HAP-1 (cell line): ENCODE data around the gene AVPR2.
A peak's percentile ranks its signal among the peaks of the same experiment; 100 is the strongest.

Experiments
- DNase-seq, 2 experiments: peaks; one replicate each; pipeline ENCODE4 v3.0.0-alpha.2; 2016 to 2020; ENCODE audit warnings: low spot score in 2 of 2
- H3K27me3 ChIP-seq: fragments of 250-450 bp; sonication (Bioruptor Pico); 2 replicates; pipeline ENCODE4 v1.5.1; 2020; ENCODE audit warnings: low read depth, mild to moderate bottlenecking, moderate library complexity
- H3K36me3 ChIP-seq: fragments of 250-450 bp; sonication (Bioruptor Pico); replicated peaks from 2 replicates; pipeline ENCODE4 v1.5.1; 2020; ENCODE audit warnings: mild to moderate bottlenecking
- H3K4me1 ChIP-seq: fragments of 250-450 bp; sonication (Bioruptor Pico); 2 replicates; pipeline ENCODE4 v1.5.1; 2020; ENCODE audit warnings: mild to moderate bottlenecking
- H3K4me3 ChIP-seq: fragments of 250-450 bp; sonication (Bioruptor Pico); 2 replicates; pipeline ENCODE4 v1.5.1; 2020; ENCODE audit warnings: mild to moderate bottlenecking, moderate library complexity
- H3K9me3 ChIP-seq: fragments of 250-450 bp; sonication (Bioruptor Pico); 2 replicates; pipeline ENCODE4 v1.5.1; 2020; ENCODE audit warnings: mild to moderate bottlenecking, moderate library complexity
- in situ Hi-C: fragments of 300-500 bp; cut with MboI; formaldehyde crosslinking; loops from 3 replicates; pipeline ENCODE4 v1.14.3; 2020; ENCODE audit warnings: low sequenced_read_pairs, inconsistent platforms, mixed read lengths

Gene AVPR2

DNA sequence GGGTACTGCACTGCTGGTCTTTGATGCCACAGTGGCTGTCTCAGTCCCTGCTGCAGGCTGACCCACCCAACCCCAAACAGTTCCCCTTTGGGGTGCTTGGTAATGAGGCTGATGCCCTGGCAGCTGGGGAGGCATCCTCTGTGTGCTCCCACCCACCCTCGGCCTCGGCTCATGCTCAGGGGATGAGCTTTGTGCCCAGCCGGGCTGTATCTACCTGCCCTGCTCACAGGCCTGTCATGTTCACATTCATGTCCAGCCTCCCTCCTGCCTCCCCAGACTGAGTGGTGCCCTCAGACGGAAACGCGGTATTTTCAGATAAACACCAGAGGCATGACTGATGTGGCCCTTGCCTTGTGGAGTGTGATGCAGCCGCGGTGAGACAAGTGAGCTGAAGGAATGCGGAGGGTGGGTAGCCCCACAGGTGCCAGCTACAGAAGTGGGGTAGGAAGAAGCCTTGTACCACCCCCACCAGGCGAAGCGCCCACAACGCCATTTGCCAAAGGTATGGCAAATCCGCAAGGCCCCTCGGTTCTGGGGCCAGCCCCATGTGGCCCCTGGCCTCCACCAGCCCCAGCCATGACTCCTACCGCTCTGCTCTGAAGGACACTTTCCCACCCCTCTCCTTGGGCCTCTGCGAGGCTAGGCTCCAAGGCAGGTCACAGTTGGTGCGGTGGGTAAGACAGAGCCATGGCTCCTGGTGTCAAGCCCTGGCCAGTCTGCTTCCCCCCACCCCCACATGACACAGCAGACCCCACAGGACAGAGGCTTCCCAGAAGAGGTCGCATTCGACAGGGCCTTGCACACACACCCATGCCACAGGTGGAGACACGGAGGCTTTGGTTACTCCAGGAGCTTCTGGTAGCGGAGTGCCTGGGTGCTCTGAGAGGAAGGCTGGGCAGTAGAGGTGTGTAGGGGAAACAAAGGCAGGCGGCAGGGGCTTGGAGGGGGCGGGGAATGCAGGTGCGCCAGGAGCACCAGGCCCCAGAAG is 41.8 kb downstream of the AVPR2 start:
- in situ Hi-C loops = no loop called here
- H3K4me1 ChIP-seq = peaks cover 7% of the 10 kb centered on the region
- H3K27me3 ChIP-seq = no peaks in the 10 kb centered on the region
- H3K36me3 ChIP-seq = peaks cover 29% of the 10 kb centered on the region
- no peaks in the 10 kb centered on the region for H3K9me3 ChIP-seq
- DNase-seq = no peak
- H3K4me3 ChIP-seq = no peak overlapping the region

DNA sequence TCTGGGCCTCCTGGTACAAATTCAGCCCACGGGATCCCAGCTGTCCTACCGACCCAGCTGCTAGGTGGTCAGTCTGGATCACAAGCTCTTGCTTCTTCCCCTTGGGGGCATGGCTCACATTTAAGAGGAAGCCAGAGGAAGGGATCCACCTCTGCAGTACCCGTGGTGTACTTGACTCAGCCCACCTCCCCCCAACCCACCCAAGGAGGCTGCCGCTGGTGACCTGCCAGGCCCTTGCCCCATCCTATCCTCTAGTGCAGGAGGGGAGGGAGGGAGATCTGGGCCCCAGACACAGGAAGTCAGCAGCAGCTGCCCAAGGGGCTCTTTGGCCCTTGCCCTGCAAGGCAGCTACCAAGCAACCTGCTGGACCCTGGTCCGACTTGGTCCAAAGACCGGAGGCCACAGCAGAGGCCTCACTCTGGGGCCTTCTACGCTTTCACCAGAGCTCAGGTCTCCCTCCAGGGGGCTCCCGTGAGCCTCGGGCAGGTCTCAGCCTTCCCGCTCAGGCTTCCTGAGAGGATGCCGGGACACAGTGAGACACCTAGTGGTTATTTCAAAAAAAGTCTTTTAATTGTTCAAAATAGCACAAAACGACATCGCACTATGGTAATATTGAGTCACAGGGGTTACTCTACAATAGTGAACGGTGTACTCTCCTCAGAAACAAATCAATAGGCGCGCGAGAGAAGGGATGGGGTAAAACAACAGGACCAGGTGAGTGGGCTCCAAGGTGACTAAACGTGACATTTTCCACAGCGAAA is 42.7 kb downstream of the AVPR2 start:
- Histone ChIP-seq H3K9me3 (no peaks in the 10 kb centered on the region), H3K4me3 (no peak overlapping the region), H3K36me3 (peaks cover 38% of the 10 kb centered on the region), H3K27me3 (no peaks in the 10 kb centered on the region), H3K4me1 (peaks cover 7% of the 10 kb centered on the region)
- peak; percentile 90 to 95 for DNase-seq
- in situ Hi-C loops = no loop called here

- in situ Hi-C loops = no loop called here
These were observed 43.6 kb downstream of the AVPR2 start for GRCh38 chrX:153948002-153948466.

DNA sequence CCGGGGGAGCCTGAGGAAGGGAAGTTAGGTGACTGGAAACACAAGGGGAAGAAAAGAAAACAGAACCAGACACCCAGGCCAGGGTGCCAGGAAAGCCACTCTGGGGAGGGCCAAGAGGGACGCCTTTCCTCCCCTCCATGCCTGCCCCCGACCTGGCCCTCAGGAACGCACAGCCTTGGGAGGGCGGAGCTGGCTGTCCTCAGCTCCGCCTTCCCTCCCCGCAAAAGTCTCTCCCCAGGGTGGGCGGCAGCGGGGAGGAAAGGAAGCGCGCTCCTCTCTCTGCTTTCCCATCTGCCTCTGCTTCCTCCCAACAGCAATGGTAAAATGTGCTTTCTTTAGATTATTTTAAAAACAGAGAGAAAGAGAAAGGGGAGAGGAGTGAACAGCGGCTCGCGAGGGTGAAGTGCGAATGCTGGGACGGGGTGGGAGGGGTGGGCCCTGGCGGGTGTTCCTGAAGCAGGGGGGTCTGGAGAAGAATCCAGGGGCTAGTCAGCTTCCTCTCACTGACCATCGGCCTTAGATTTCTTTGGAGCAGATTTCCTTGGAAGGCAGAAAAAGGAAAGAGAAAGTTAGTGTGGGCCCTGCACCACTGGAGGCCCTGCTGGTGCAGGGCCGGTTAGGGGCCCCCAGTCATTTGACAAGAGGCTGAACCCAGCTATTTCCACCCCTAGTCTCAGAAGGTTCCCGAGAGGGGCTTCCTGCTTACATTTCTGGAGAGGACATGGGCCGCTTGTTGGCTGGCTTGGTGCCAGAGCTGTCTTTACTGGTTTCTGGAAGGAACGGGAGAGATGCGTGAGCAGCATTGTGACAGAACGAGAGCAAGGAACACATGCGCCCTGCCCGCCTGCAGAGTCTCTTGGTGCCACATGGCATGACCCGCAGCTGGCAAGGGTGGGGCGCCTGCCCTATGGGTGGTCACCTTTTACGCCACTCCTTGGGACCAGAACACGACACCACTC is 44.7 kb downstream of the AVPR2 start:
- in situ Hi-C loops = no loop called here
- DNase-seq = no peak
- Histone ChIP-seq H3K9me3 (no peaks in the 10 kb centered on the region), H3K4me3 (no peak overlapping the region), H3K4me1 (peaks cover 4% of the 10 kb centered on the region), H3K36me3 (peaks cover 57% of the 10 kb centered on the region), H3K27me3 (no peaks in the 10 kb centered on the region)

More at GRCh38 chrX:153948002-153948466, 43.6 kb downstream of the AVPR2 start:
- no peaks in the 10 kb centered on the region for H3K9me3 ChIP-seq
- peaks cover 7% of the 10 kb centered on the region for H3K4me1 ChIP-seq
- no peak for DNase-seq
- peaks cover 46% of the 10 kb centered on the region for H3K36me3 ChIP-seq
- no peak overlapping the region for H3K4me3 ChIP-seq
- no peaks in the 10 kb centered on the region for H3K27me3 ChIP-seq

GRCh38 chrX:153950127-153950526 is 45.7 kb downstream of the AVPR2 start:
- peaks cover 67% of the 10 kb centered on the region for H3K36me3 ChIP-seq
- no peaks in the 10 kb centered on the region for H3K4me1 ChIP-seq
- H3K4me3 ChIP-seq = no peak overlapping the region
- no peaks in the 10 kb centered on the region for H3K27me3 ChIP-seq
- no peaks in the 10 kb centered on the region for H3K9me3 ChIP-seq
- in situ Hi-C loops = loop anchor here (10.0 kb wide), 1 partner anchor 1005 kb away; no protein-coding TSS in a partner anchor
- DNase-seq = no peak

DNA sequence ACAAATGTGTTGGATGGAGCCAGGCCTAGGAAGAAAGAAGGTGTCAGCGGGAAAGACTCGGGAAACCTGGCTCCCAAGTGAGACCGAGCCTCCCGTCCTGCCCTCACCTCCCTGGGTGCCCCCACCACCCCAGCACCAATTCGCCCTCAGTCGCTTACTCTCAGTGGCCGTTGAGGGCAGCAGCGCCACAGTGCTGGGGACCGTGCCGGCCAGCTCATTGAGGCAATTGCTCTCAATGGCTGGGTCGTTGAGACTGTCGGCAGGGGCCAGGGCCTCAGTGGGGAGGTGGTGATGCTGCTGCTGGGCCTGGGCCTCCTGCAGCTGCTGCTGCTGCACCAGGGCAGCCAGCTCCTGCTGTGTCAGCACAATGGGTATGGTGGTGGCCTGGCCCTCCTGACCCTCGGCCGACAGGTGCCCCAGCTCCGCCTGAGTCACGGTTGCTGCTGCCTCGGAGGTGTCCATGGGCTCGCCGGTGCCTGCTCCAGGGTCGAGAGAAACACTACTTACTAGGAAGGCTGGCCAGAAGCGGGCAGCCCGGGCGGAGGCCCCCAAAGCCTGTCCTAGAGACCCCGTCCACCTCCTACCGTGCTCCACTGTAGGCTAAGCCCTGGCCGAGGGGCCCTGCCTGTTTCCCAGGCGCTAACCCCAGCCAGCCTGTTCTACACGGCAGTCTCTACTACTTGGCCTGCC is 47.4 kb downstream of the AVPR2 start:
- Histone ChIP-seq H3K9me3 (no peaks in the 10 kb centered on the region), H3K4me1 (no peaks in the 10 kb centered on the region), H3K27me3 (no peaks in the 10 kb centered on the region), H3K36me3 (peaks cover 84% of the 10 kb centered on the region), H3K4me3 (no peak overlapping the region)
- no peak for DNase-seq
- in situ Hi-C loops = loop anchor here (10.0 kb wide), 1 partner anchor 1007 kb away; no protein-coding TSS in a partner anchor

GRCh38 chrX:153952373-153953026 is 48.0 kb downstream of the AVPR2 start:
- Histone ChIP-seq H3K27me3 (no peaks in the 10 kb centered on the region), H3K9me3 (no peaks in the 10 kb centered on the region), H3K36me3 (peaks cover 87% of the 10 kb centered on the region), H3K4me1 (no peaks in the 10 kb centered on the region), H3K4me3 (no peak overlapping the region)
- in situ Hi-C loops = loop anchor here (10.0 kb wide), 1 partner anchor 1008 kb away; no protein-coding TSS in a partner anchor
- no peak for DNase-seq

GRCh38 chrX:153953342-153953830 is 48.9 kb downstream of the AVPR2 start:
- Histone ChIP-seq H3K27me3 (no peaks in the 10 kb centered on the region), H3K36me3 (peaks cover 91% of the 10 kb centered on the region), H3K4me1 (no peaks in the 10 kb centered on the region), H3K9me3 (no peaks in the 10 kb centered on the region), H3K4me3 (no peak overlapping the region)
- peak; percentile 53 to 91 for DNase-seq
- in situ Hi-C loops = loop anchor here (10.0 kb wide), 1 partner anchor 1009 kb away; no protein-coding TSS in a partner anchor

GRCh38 chrX:153953892-153954557 is 49.6 kb downstream of the AVPR2 start:
- Histone ChIP-seq H3K27me3 (no peaks in the 10 kb centered on the region), H3K36me3 (peaks cover 98% of the 10 kb centered on the region), H3K4me3 (no peak overlapping the region), H3K4me1 (no peaks in the 10 kb centered on the region), H3K9me3 (no peaks in the 10 kb centered on the region)
- DNase-seq = no peak
- in situ Hi-C loops = loop anchor here (10.0 kb wide), 1 partner anchor 1009 kb away; no protein-coding TSS in a partner anchor

GRCh38 chrX:153954558-153955227 is 50.2 kb downstream of the AVPR2 start:
- H3K9me3 ChIP-seq = no peaks in the 10 kb centered on the region
- in situ Hi-C loops = loop anchor here (10.0 kb wide), 1 partner anchor 1010 kb away; no protein-coding TSS in a partner anchor
- H3K4me1 ChIP-seq = no peaks in the 10 kb centered on the region
- no peaks in the 10 kb centered on the region for H3K27me3 ChIP-seq
- DNase-seq = no peak
- H3K4me3 ChIP-seq = no peak overlapping the region
- peaks cover 100% of the 10 kb centered on the region for H3K36me3 ChIP-seq

DNA sequence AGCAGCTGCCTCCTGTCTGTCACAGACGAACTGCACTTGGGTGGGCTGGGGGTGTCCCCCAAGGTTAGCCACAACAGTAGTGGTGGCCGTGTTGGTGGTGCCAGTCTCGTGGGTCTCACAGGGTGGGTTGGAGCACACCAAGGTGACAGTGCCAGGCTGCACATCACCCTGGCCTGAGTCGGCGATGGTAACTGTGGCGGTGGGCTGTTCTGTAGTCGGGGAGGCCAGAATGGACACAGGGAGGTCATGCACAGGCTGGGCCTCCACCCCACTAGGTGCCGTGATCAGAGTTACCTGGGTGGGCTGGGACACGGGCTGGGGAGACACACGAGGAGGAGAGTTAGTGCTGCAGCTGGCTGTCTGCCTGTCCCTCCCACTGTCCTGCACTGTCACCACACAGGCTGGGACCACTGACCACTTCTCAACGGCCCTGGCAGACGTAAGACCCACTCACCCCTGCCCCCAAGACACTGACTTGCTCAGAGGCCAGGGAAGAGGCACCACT is 50.8 kb downstream of the AVPR2 start:
- DNase-seq = no peak
- Histone ChIP-seq H3K36me3 (peaks cover 100% of the 10 kb centered on the region), H3K4me1 (no peaks in the 10 kb centered on the region), H3K9me3 (no peaks in the 10 kb centered on the region), H3K27me3 (no peaks in the 10 kb centered on the region), H3K4me3 (no peak overlapping the region)
- in situ Hi-C loops = loop anchor here (10.0 kb wide), 1 partner anchor 1010 kb away; no protein-coding TSS in a partner anchor
